SK-N-SH (cell line): Measurements from ENCODE around the gene UBR7. TPM values are rescaled to one million over a fixed set of nuclear protein-coding genes. Genes with fewer than 3 reads are reported as not detected.

Experiments
- CTCF ChIA-PET: fragments of 300-600, 350-600 bp; formaldehyde crosslinking; extraction: SDS; loops from one replicate; lab custom pipeline; 2021; lab: Yijun Ruan, JAX
- POLR2A ChIA-PET: fragments of 350-600 bp; sonication (Branson Sonifier 250); formaldehyde crosslinking; extraction: SDS; loops from one replicate; lab custom pipeline; 2020; ENCODE audit warnings: antibody characterized with exemption, inconsistent platforms; lab: Yijun Ruan, JAX
- DNase-seq: peaks from one replicate; pipeline ENCODE4 v3.0.0; 2012
- H2AFZ ChIP-seq: fragments of 200-600 bp; sonication (generic); 2 replicates; pipeline ENCODE4 v1.8.1; 2016; ENCODE audit warnings: antibody characterized with exemption, mild to moderate bottlenecking, low read depth
- H3F3A ChIP-seq: fragments of 200-600 bp; sonication (generic); replicated peaks from 2 replicates; pipeline ENCODE3; 2016; ENCODE audit warnings: antibody characterized with exemption, mild to moderate bottlenecking; ENCODE audit not compliant: insufficient read depth
- H3K27ac ChIP-seq, 2 experiments: fragments of 200-500 bp in 1 of 2; fragments of 200-600 bp in 1 of 2; sonication (Bioruptor generic) in 1 of 2; sonication (generic), shearing (Covaris generic) in 1 of 2; 2 replicates each; pipeline versions ENCODE4 v1.5.1 to v1.6.1; 2014 to 2016; ENCODE audit warnings: low read depth in 2 of 2, inconsistent platforms in 1 of 2, low read length in 1 of 2, mild to moderate bottlenecking in 1 of 2, mixed read lengths in 1 of 2
- H3K27me3 ChIP-seq: fragments of 200-600 bp; sonication (generic), shearing (Covaris generic); 2 replicates; pipeline ENCODE4 v1.6.1; 2016; ENCODE audit warnings: mixed run types; ENCODE audit not compliant: insufficient read depth
- H3K36me3 ChIP-seq, 2 experiments: fragments of 200-500 bp in 1 of 2; fragments of 200-600 bp in 1 of 2; sonication (Bioruptor generic) in 1 of 2; sonication (generic) in 1 of 2; replicated peaks in 1 of 2; 2 replicates each; pipeline versions ENCODE3 to v1.5.1; 2014 to 2016; ENCODE audit warnings: low read length in 1 of 2, mild to moderate bottlenecking in 1 of 2; ENCODE audit not compliant: insufficient read depth in 2 of 2, control insufficient read depth in 1 of 2
- H3K4me1 ChIP-seq, 2 experiments: fragments of 200-500 bp in 1 of 2; fragments of 200-600 bp in 1 of 2; sonication (Bioruptor generic) in 1 of 2; sonication (generic), shearing (Covaris generic) in 1 of 2; 2 replicates each; pipeline versions ENCODE4 v1.5.1 to v1.6.1; 2014 to 2016; ENCODE audit warnings: low read depth in 1 of 2, low read length in 1 of 2, mixed run types in 1 of 2; ENCODE audit not compliant: insufficient read depth in 2 of 2, control insufficient read depth in 1 of 2
- H3K4me2 ChIP-seq: fragments of 200-600 bp; sonication (generic), shearing (Covaris generic); 2 replicates; pipeline ENCODE4 v1.6.1; 2017; ENCODE audit warnings: mixed run types
- H3K4me3 ChIP-seq, 2 experiments: fragments of 200-500 bp in 1 of 2; fragments of 200-600 bp in 1 of 2; sonication (Bioruptor generic) in 1 of 2; sonication (generic), shearing (Covaris generic) in 1 of 2; 2 replicates each; pipeline versions ENCODE4 v1.5.1 to v1.8.1; 2014 to 2016; ENCODE audit warnings: low read depth in 2 of 2, inconsistent platforms in 1 of 2, low read length in 1 of 2, mild to moderate bottlenecking in 1 of 2, mixed read lengths in 1 of 2, moderate library complexity in 1 of 2
- H3K79me2 ChIP-seq: fragments of 200-600 bp; sonication (generic); 2 replicates; pipeline ENCODE4 v1.8.1; 2017; ENCODE audit warnings: mild to moderate bottlenecking; ENCODE audit not compliant: insufficient read depth
- H3K9ac ChIP-seq: fragments of 200-600 bp; sonication (generic); 2 replicates; pipeline ENCODE4 v1.6.1; 2017; ENCODE audit warnings: mixed run types
- H3K9me2 ChIP-seq: fragments of 200-600 bp; sonication (generic); 2 replicates; pipeline ENCODE4 v1.6.1; 2017; ENCODE audit warnings: mixed run types
- H3K9me3 ChIP-seq: fragments of 200-600 bp; sonication (generic); 2 replicates; pipeline ENCODE4 v1.6.1; 2017; ENCODE audit warnings: mixed run types, mild to moderate bottlenecking, moderate library complexity
- H4K20me1 ChIP-seq: fragments of 200-600 bp; sonication (generic); 2 replicates; pipeline ENCODE4 v1.6.1; 2017; ENCODE audit warnings: mild to moderate bottlenecking, mixed run types; ENCODE audit not compliant: insufficient read depth
- CHD2 ChIP-seq: fragments of 150-350 bp; IDR thresholded peaks from 2 replicates; pipeline ENCODE4 v1.6.1; 2018; ENCODE audit warnings: low read length; ENCODE audit not compliant: partially characterized antibody
- ELF1 ChIP-seq: IDR thresholded peaks from 2 replicates; pipeline ENCODE4 v1.4.0; 2012
- EP300 ChIP-seq, 2 experiments: IDR thresholded peaks; 2 replicates each; pipeline versions ENCODE4 v1.4.0 to v1.6.1; 2012; ENCODE audit warnings: borderline replicate concordance in 1 of 2, low read depth in 1 of 2, low read length in 1 of 2
- EZH2phosphoT487 ChIP-seq: fragments of 200-600 bp; sonication (generic); IDR thresholded peaks from 2 replicates; pipeline ENCODE4 v1.6.1; 2017; ENCODE audit warnings: low read depth, mixed run types, mild to moderate bottlenecking, antibody characterized with exemption, moderate library complexity, borderline replicate concordance
- FOXJ3 ChIP-seq: sonication (generic); formaldehyde crosslinking; IDR thresholded peaks from 2 replicates; pipeline ENCODE4 v1.5.1; 2020; ENCODE audit warnings: mild to moderate bottlenecking, missing genetic modification reagents
- JUND ChIP-seq: IDR thresholded peaks from 2 replicates; pipeline ENCODE4 v1.4.0; 2012
- MXI1 ChIP-seq: IDR thresholded peaks from 2 replicates; pipeline ENCODE4 v1.6.1; 2012; ENCODE audit warnings: mild to moderate bottlenecking, low read depth, low read length, improper control_type of control experiment
- NFIC ChIP-seq: IDR thresholded peaks from 2 replicates; pipeline ENCODE4 v1.4.0; 2012; ENCODE audit warnings: borderline replicate concordance
- NRF1 ChIP-seq: IDR thresholded peaks from 2 replicates; pipeline ENCODE4 v1.6.1; 2012; ENCODE audit warnings: low read depth, mild to moderate bottlenecking, low read length
- RAD21 ChIP-seq: IDR thresholded peaks from 2 replicates; pipeline ENCODE4 v1.6.1; 2012; ENCODE audit warnings: mild to moderate bottlenecking, low read length
- RCOR1 ChIP-seq: fragments of 150-350 bp; IDR thresholded peaks from 2 replicates; pipeline ENCODE4 v1.6.1; 2017; ENCODE audit warnings: antibody characterized with exemption, low read length
- RXRA ChIP-seq: IDR thresholded peaks from 2 replicates; pipeline ENCODE4 v1.4.0; 2012; ENCODE audit warnings: low read depth, mild to moderate bottlenecking, borderline replicate concordance
- SIN3A ChIP-seq: IDR thresholded peaks from 2 replicates; pipeline ENCODE4 v1.6.1; 2012; ENCODE audit warnings: low read depth, mild to moderate bottlenecking, low read length, moderate library complexity, borderline replicate concordance
- TCF12 ChIP-seq: IDR thresholded peaks from 2 replicates; pipeline ENCODE4 v1.4.0; 2012
- USF1 ChIP-seq: IDR thresholded peaks from 2 replicates; pipeline ENCODE4 v1.4.0; 2012; ENCODE audit warnings: low read depth, borderline replicate concordance
- USF2 ChIP-seq: fragments of 150-350 bp; IDR thresholded peaks from 2 replicates; pipeline ENCODE4 v1.6.1; 2017; ENCODE audit warnings: antibody characterized with exemption, low read length, low read depth, borderline replicate concordance
- YY1 ChIP-seq: IDR thresholded peaks from 2 replicates; pipeline ENCODE4 v1.4.0; 2012; ENCODE audit warnings: low read depth, mild to moderate bottlenecking
- ZBTB33 ChIP-seq: IDR thresholded peaks from 2 replicates; pipeline ENCODE4 v1.4.0; 2012; ENCODE audit warnings: low read depth, borderline replicate concordance
- WGBS: methylation state at CpG from one replicate; pipeline ENCODE4 v1.1.6; 2017; ENCODE audit warnings: low lambda C conversion rate; 5-methylcytosine and 5-hydroxymethylcytosine counted together
- polyA plus RNA-seq, 3 experiments: library from polyadenylated mRNA; depleted of rRNA; stranded (reverse); fragments of >200 nt; gene quantifications; 2 replicates each; pipeline ENCODE4 v1.2.3, GENCODE V29; 2012
- TF ChIP-seq, protein P1 (sequence below): fragments of 150-350 bp; IDR thresholded peaks from 2 replicates; pipeline ENCODE4 v1.6.1; 2016; ENCODE audit warnings: mild to moderate bottlenecking, low read depth, low read length
- TF ChIP-seq, protein P2 (sequence below): IDR thresholded peaks from 2 replicates; pipeline ENCODE4 v1.4.0; 2012; ENCODE audit warnings: low read depth

UBR7 gene
- polyA plus RNA-seq, 1 of the 3 experiments (the other 2 are of a cell fraction): 28.2 TPM

DNA sequence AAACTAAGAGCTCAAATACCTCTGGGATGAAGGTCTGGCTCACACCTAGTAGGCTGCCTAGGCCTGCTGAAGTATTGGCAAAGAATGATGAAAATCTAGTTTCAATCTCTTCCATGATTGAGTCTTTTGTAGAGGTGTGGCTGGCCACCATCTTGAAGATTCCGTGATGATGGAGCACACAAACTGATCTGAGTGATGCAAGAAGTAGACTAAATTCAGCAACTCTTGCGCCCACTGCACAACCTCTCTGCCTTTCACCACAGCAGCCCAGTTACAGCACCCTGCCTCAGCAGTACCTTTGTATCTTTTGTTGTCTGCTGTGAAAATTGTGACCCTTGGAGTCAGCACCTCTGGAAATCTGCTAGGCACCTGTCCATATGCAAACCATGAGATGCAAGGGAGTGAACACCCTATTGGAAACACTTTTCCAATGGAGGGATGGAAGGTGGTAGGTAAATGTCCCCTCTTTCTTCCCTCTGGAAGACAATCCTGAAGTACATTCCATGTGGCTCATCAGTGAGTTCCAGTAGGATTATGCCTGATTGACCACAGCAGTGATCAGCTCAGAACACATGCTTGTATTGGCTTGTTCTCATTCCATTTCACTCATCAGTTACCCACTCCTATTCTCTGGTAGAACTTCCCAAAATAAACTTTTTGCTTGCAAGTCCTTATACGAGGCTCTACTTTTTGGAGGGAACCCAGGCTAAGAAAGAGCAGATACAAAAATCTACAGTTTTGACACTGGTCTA lies 67.2 kb downstream of the UBR7 start:
- no peak overlapping the region for H3K27ac ChIP-seq
- 99% methylated on average over 3 of the region's 3 CpGs for WGBS
- peaks cover 3 to 4% of the 10 kb centered on the region in 2 experiments for H3K36me3 ChIP-seq
- H3F3A ChIP-seq: no peaks in the 10 kb centered on the region
- peaks cover 4 to 8% of the 10 kb centered on the region in 2 experiments; a peak in 1 of 4 replicates for H3K4me1 ChIP-seq
- H4K20me1 ChIP-seq: 0 out of 2 replicates have a peak, but pooled peaks cover 7% of the 10 kb centered on the region
- H3K9ac ChIP-seq: no peak overlapping the region
- no peak overlapping the region for H3K4me3 ChIP-seq
- no peaks in the 10 kb centered on the region for H3K27me3 ChIP-seq
- no peaks in the 10 kb centered on the region for H3K9me2 ChIP-seq
- H3K79me2 ChIP-seq: peaks cover 36% of the 10 kb centered on the region; the same call in 1 of the 2 replicates
- ChIA-PET POLR2A (no interaction called here), CTCF (no interaction called here)
- TF ChIP-seq SIN3A (no peak), TCF12 (no peak), RCOR1 (no peak), CHD2 (no peak), RXRA (no peak), NFIC (no peak), EP300 (IDR thresholded peaks at IDR 0.05; ENCODE audit: borderline replicate concordance in 1 of 2, low read depth in 1 of 2, low read length in 1 of 2) (no peak), MXI1 (no peak), ZBTB33 (no peak), FOXJ3 (CRISPR knock-in tag) (no peak), YY1 (no peak), USF1 (no peak), USF2 (no peak), JUND (no peak), EZH2phosphoT487 (no peak), NRF1 (no peak), RAD21 (no peak), ELF1 (no peak)
- TF ChIP-seq, protein P1, sequence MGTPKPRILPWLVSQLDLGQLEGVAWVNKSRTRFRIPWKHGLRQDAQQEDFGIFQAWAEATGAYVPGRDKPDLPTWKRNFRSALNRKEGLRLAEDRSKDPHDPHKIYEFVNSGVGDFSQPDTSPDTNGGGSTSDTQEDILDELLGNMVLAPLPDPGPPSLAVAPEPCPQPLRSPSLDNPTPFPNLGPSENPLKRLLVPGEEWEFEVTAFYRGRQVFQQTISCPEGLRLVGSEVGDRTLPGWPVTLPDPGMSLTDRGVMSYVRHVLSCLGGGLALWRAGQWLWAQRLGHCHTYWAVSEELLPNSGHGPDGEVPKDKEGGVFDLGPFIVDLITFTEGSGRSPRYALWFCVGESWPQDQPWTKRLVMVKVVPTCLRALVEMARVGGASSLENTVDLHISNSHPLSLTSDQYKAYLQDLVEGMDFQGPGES: no peak
- TF ChIP-seq, protein P2, sequence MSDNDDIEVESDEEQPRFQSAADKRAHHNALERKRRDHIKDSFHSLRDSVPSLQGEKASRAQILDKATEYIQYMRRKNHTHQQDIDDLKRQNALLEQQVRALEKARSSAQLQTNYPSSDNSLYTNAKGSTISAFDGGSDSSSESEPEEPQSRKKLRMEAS: no peak
- H3K9me3 ChIP-seq: no peaks in the 10 kb centered on the region
- no peak for DNase-seq
- no peak overlapping the region for H3K4me2 ChIP-seq
- H2AFZ ChIP-seq: no peak overlapping the region
